IPS-15b (cell line): ENCODE measurements around the gene LRP1B.

Experiments used
- H3K27me3 ChIP-seq: one replicate; pipeline ENCODE4 v1.6.1; 2013; ENCODE audit warnings: low read length; ENCODE audit not compliant: control insufficient read depth, insufficient read depth
- H3K36me3 ChIP-seq: one replicate; pipeline ENCODE4 v1.6.1; 2013; ENCODE audit warnings: low read length; ENCODE audit not compliant: control insufficient read depth, insufficient read depth
- H3K4me1 ChIP-seq: one replicate; pipeline ENCODE4 v1.6.1; 2013; ENCODE audit warnings: mild to moderate bottlenecking, low read length; ENCODE audit not compliant: control insufficient read depth, insufficient read depth
- H3K4me3 ChIP-seq: one replicate; pipeline ENCODE4 v1.5.1; 2013; ENCODE audit warnings: low read depth, low read length
- H3K9ac ChIP-seq: one replicate; pipeline ENCODE4 v1.6.1; 2013; ENCODE audit warnings: low read depth, mild to moderate bottlenecking, low read length
- H3K9me3 ChIP-seq: one replicate; pipeline ENCODE4 v1.6.1; 2013; ENCODE audit warnings: mild to moderate bottlenecking, low read length; ENCODE audit not compliant: control insufficient read depth, insufficient read depth

LRP1B gene

DNA sequence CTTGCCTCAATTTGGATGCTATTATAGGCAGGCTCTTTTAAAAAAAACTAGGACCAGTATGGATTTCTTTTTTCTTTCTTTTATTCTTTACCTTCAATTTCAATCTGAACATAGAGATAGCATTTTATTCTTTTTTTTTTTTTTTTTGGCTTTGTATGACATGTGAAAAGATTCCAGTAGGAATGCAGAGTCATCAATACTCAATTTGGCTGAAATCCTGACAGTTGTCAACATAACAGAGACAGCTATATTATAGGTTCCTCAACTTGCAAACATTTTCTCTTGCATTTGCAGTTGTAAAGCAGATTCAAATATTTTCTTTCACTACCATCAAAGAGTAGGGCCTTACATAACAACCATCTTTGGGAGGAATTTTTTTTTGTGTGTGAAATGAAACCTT is 334.4 kb downstream of the LRP1B start:
- Histone ChIP-seq H3K9ac (no peak overlapping the region), H3K27me3 (no peaks in the 10 kb centered on the region)

DNA sequence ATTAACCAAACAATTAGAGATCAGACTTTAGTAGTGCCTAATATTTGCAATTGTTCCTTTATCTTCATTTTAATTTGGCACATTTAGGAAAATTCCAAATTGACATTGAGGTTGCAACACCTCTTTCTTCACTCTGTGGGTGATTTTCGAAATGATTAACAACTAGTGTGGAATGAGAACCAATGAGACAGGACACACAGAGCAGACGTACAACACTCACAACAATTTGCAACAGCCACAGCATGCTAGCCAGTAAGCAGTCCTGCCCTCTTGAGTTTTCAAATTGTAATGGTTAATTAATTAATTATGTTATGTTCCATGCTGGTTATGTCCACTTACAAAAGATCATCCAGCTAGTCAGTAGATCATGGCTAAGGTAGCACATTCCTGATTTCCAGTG is 339.3 kb downstream of the LRP1B start:
- Histone ChIP-seq H3K4me3 (no peak overlapping the region), H3K27me3 (no peaks in the 10 kb centered on the region), H3K36me3 (no peaks in the 10 kb centered on the region), H3K9ac (no peak overlapping the region), H3K9me3 (no peaks in the 10 kb centered on the region), H3K4me1 (no peaks in the 10 kb centered on the region)

More for the DNA sequence above, 334.4 kb downstream of the LRP1B start:
- Histone ChIP-seq H3K36me3 (no peaks in the 10 kb centered on the region), H3K9me3 (no peaks in the 10 kb centered on the region), H3K4me3 (no peak overlapping the region), H3K4me1 (peaks cover 3% of the 10 kb centered on the region)

DNA sequence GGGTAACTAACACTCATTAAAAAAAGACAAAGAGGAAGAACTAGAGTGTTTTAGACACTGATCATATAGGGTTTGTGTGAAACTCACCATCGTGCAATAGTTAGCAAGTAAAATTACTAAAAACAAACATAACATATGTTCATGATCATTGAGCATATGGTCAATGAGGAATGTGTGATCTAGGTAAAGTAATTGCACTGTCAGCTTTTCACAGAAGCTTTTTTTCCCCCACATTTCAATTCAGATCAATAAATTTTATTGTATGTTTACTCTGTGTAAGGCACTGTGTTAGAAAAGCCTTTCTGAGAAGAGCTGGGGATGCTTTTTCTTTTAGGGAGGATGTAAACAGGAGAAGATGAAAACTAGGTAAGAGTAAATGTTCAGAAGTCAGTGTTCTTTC is 348.2 kb downstream of the LRP1B start:
- H3K4me1 ChIP-seq = no peaks in the 10 kb centered on the region

DNA sequence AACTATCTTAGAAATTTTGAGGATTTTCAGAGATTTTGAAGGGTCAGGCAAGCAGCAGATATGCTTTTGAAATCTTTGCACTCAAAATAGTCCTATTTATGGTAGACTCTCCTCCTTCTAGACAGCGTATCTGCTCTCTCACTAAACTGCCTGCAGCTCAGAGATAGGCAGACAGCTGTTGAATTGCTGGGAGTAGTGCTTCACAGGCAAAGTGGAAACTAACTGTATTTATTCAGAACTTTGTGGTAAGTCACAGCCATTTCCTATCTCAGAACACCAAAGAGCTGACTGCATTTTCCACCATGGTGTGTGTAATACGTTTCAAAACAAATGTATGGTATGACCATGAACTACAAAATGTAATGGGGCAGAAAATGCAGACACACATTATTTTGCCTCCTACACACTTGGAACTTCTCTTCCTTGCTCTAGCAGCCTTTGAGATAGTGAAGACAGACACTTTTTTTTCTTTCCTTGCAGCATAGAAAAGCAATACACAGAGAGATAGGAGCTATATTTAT is 352.4 kb downstream of the LRP1B start:
- H3K9ac ChIP-seq = no peak overlapping the region
- H3K4me1 ChIP-seq = no peaks in the 10 kb centered on the region
- H3K9me3 ChIP-seq = no peaks in the 10 kb centered on the region
- H3K36me3 ChIP-seq = no peaks in the 10 kb centered on the region
- H3K4me3 ChIP-seq = no peak overlapping the region
- no peaks in the 10 kb centered on the region for H3K27me3 ChIP-seq

More for the DNA sequence above, 348.2 kb downstream of the LRP1B start:
- Histone ChIP-seq H3K27me3 (no peaks in the 10 kb centered on the region), H3K4me3 (no peak overlapping the region), H3K9ac (no peak overlapping the region), H3K9me3 (no peaks in the 10 kb centered on the region), H3K36me3 (no peaks in the 10 kb centered on the region)

DNA sequence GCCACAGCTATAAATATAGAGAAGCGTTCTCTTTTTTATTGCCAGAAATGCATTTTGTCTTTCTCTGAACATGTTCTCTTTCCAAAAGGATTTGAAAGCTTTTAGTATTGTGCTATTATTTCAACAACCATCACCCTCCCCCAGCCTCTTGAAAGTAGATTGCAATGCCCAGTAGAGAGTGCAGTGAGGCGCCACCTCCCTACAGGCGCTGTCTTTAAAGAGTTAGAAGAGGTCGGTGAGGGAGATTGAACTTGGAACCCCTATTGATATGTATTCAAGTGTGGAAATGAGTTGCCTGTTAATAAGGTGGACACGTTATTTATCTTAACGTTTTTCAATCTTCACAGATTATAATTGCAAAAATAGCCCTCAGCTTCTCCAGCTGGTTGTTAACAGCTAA is 360.3 kb downstream of the LRP1B start:
- H3K9ac ChIP-seq = no peak overlapping the region

DNA sequence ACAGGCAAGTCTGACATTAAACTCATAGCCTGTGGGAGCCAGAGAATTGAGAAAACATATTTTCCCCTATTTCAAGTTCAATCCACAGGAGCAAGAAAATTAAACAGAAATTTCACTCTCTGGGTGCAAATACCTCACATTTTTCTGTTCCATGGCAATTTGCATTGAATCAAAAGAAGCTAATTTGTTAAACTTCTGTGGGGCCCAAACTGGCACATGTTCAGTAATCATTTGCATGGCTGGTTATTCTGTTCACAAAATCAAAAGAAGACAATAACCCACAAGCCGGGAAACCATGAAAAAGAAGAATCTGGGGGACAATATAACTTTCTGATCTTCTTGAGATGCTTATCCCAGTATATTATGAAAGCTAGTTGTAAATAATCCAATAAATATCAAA is 363.1 kb downstream of the LRP1B start:
- peaks cover 11% of the 10 kb centered on the region for H3K4me1 ChIP-seq
- H3K36me3 ChIP-seq = no peaks in the 10 kb centered on the region

More for the DNA sequence above, 360.3 kb downstream of the LRP1B start:
- H3K4me3 ChIP-seq = no peak overlapping the region
- H3K9me3 ChIP-seq = no peaks in the 10 kb centered on the region
- H3K27me3 ChIP-seq = no peaks in the 10 kb centered on the region
- H3K4me1 ChIP-seq = peaks cover 13% of the 10 kb centered on the region
- H3K36me3 ChIP-seq = no peaks in the 10 kb centered on the region

DNA sequence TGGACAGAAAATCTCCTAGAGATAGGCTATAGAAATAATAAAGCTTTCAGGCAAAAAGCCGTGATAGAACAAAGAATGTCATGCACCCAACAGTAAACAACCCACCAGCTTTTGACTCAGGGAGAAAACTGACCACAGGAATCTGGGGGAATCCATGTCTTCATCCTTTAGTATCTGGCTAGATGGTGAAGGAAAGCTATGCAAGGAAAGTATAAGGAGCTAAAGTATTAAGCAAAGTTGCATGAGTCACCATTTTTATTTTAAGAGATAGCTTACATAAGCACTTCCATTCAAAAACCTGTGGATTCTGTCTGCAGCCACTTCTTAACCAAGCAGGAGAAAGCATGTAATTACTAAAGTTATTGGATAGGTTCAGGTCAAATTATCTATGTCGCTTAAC is 363.8 kb downstream of the LRP1B start:
- Histone ChIP-seq H3K9ac (no peak overlapping the region), H3K4me3 (no peak overlapping the region), H3K9me3 (no peaks in the 10 kb centered on the region), H3K4me1 (peaks cover 5% of the 10 kb centered on the region), H3K27me3 (no peaks in the 10 kb centered on the region), H3K36me3 (no peaks in the 10 kb centered on the region)

More for the DNA sequence above, 363.1 kb downstream of the LRP1B start:
- Histone ChIP-seq H3K9ac (no peak overlapping the region), H3K4me3 (no peak overlapping the region), H3K9me3 (no peaks in the 10 kb centered on the region), H3K27me3 (no peaks in the 10 kb centered on the region)

DNA sequence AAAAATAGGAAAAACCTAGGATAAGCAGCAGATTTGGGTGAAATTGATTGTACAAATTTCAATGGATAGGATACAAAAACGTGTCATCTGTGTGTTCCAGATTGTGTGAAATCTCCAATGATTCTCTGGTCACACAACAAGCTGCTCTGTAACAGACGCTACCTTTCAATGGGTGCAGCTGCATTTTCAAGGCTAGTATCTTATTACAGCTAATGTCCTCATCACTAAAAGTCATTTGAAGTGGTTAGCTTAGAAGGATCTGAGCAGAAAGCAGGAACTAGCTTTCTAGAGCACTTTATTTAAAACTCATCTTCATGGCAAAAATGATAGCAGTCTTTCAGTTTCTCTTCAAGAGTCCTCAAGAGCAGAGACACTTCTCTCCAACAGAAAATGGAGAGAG is 364.6 kb downstream of the LRP1B start:
- H3K27me3 ChIP-seq = no peaks in the 10 kb centered on the region
- H3K9ac ChIP-seq = no peak overlapping the region
- H3K9me3 ChIP-seq = no peaks in the 10 kb centered on the region
- H3K4me1 ChIP-seq = peaks cover 5% of the 10 kb centered on the region
- no peaks in the 10 kb centered on the region for H3K36me3 ChIP-seq
- no peak overlapping the region for H3K4me3 ChIP-seq

DNA sequence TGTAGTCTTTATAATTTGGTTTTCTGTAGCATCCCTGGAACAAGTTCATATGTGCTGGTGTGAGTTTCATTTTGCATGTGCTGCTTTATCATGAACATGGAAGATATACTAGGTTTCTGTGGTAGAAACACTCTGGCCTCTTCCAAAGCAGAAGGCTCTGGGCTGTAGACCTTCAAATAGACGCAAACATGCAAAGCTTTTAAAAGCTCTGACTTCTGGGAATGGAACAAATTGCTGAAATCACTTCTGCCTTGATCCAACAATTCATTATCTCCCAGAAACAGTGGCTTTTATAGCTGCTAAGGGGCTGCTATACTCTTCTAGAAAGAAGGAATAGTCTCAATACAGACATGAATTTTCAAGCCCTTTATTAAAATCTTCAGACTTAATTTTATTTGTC is 382.2 kb downstream of the LRP1B start:
- Histone ChIP-seq H3K27me3 (no peaks in the 10 kb centered on the region), H3K9me3 (no peaks in the 10 kb centered on the region), H3K9ac (no peak overlapping the region), H3K4me3 (no peak overlapping the region), H3K36me3 (no peaks in the 10 kb centered on the region), H3K4me1 (no peaks in the 10 kb centered on the region)

DNA sequence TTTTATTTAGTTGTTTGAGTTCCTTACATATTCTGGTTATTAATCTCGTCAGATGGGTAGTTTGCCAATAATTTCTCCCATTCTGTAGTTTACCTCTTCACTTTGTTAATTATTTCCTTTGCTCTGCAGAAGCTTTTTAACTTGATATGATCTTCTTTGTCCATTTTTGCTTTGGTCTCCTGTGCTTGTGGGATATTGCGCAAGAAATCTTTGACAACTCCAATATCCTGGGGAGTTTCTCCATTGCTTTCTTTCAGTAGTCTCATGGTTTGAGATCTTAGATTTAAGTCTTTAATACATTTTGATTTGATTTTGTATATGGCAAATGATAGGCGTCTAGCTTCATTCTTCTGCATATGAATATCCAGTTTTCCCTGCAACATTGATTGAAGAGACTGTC is 389.2 kb downstream of the LRP1B start:
- Histone ChIP-seq H3K9me3 (no peaks in the 10 kb centered on the region), H3K27me3 (no peaks in the 10 kb centered on the region), H3K4me3 (no peak overlapping the region), H3K4me1 (no peaks in the 10 kb centered on the region), H3K9ac (no peak overlapping the region), H3K36me3 (no peaks in the 10 kb centered on the region)

DNA sequence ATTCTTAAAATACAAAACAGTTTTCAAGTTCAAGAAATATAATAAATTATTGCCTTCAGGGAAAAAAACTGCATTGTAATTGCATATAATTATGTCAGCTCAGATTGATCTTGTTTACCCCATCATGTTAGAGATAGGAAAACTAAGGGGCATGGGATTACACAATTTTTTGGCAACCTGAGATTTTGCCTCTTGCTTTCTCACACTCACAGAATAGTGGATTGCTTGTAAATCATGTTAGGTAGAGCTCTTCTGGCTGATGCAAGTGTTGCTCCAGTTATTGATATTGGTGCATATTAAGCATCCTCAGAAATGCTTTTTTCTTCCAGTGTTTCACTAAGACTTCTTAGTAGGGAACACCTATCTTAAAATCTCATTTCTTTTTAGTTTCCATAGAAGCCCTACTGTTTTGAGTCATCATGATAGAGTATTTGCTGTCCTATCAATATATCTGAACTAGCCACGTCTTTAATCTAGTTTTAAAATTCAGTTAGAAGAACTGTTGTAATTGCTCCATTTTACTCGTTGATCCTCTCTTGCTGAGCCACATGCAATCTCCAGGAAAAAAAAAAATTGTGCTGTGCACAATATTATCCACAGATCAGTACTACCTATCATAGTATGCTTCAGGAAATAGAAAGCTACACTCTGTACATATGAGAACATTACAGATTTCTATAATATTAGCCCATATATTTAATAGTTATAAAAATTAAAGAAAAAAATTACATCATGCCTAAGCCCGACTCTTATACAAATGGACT is 393.1 kb downstream of the LRP1B start:
- Histone ChIP-seq H3K9ac (no peak overlapping the region), H3K4me1 (no peaks in the 10 kb centered on the region), H3K4me3 (no peak overlapping the region), H3K36me3 (no peaks in the 10 kb centered on the region), H3K27me3 (no peaks in the 10 kb centered on the region), H3K9me3 (no peaks in the 10 kb centered on the region)

DNA sequence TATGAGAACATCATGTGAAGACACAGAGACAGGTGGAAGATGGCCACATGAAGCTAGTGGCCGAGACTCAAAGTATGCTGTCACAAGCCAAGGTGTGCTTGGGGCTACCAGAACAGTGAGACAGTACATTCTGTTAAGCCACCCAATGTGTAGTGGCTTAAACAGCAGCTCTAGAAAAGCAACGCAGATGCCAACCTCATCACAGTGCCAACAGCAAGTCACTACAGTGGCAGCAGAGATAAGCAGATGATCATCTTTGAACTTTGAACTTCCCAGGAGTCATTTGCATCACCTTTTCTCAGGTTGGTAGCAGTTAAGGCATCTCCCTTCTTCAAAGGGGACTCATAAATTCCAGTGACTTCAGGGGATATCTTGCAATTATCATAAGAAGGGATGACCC is 394.4 kb downstream of the LRP1B start:
- Histone ChIP-seq H3K27me3 (no peaks in the 10 kb centered on the region), H3K4me1 (no peaks in the 10 kb centered on the region), H3K9me3 (no peaks in the 10 kb centered on the region), H3K9ac (no peak overlapping the region), H3K4me3 (no peak overlapping the region), H3K36me3 (no peaks in the 10 kb centered on the region)
